IMR-90 (cell line): ENCODE measurements around the gene PKP4. TPM values are rescaled to one million over a fixed set of nuclear protein-coding genes. Genes with fewer than 3 reads are reported as not detected.

ENCODE experiments used
- ATAC-seq: fragments of 200-7000 bp; cut with Tn5 transposase; 2 replicates; pipeline ENCODE4 v1.9.1; 2020; ENCODE audit warnings: low read depth, mild to moderate bottlenecking, moderate library complexity
- BruUV-seq: library from RNA; stranded (reverse); fragments of 400-500 nt; replicated peaks from 2 replicates; lab custom pipeline; 2021; lab: Mats Ljungman, UMichigan
- CTCF ChIA-PET: fragments of 300-600 bp; formaldehyde crosslinking; extraction: SDS; loops from one replicate; lab custom pipeline; 2021; ENCODE audit warnings: antibody characterized with exemption; lab: Yijun Ruan, JAX
- POLR2A ChIA-PET: fragments of 300-600 bp; sonication (Branson Sonifier 250); formaldehyde crosslinking; loops from one replicate; lab custom pipeline; 2022; ENCODE audit warnings: antibody characterized with exemption; ENCODE audit not compliant: unreplicated experiment; lab: Charles Lee
- DNase-seq: peaks from one replicate; pipeline ENCODE4 v3.0.0; 2013
- H2AFZ ChIP-seq: replicated peaks from 2 replicates; pipeline ENCODE3; 2013; ENCODE audit warnings: low read length, mild to moderate bottlenecking; ENCODE audit not compliant: poor library complexity
- H2AK5ac ChIP-seq: 2 replicates; pipeline ENCODE4 v1.6.1; 2013; ENCODE audit warnings: low read depth, low read length, inconsistent platforms
- H2AK9ac ChIP-seq: replicated peaks from 2 replicates; pipeline ENCODE3; 2013; ENCODE audit warnings: mild to moderate bottlenecking, low read depth, low read length, moderate library complexity; ENCODE audit not compliant: poor library complexity
- H2BK120ac ChIP-seq: 2 replicates; pipeline ENCODE4 v1.6.1; 2013; ENCODE audit warnings: low read depth, low read length, inconsistent platforms
- H2BK15ac ChIP-seq: 3 replicates; pipeline ENCODE4 v1.6.1; 2013; ENCODE audit warnings: low read depth, low read length, inconsistent platforms
- H2BK20ac ChIP-seq: 2 replicates; pipeline ENCODE4 v1.6.1; 2013; ENCODE audit warnings: low read depth, mild to moderate bottlenecking, inconsistent platforms, low read length, moderate library complexity
- H2BK5ac ChIP-seq: 2 replicates; pipeline ENCODE4 v1.6.1; 2013; ENCODE audit warnings: mild to moderate bottlenecking, low read depth, low read length, inconsistent platforms; ENCODE audit not compliant: poor library complexity, severe bottlenecking
- H3K14ac ChIP-seq: replicated peaks from 2 replicates; pipeline ENCODE4 v1.6.1; 2013; ENCODE audit warnings: low read depth, low read length, inconsistent platforms
- H3K18ac ChIP-seq: 2 replicates; pipeline ENCODE4 v1.6.1; 2013; ENCODE audit warnings: low read depth, low read length, control low read depth
- H3K23ac ChIP-seq: 2 replicates; pipeline ENCODE4 v1.6.1; 2013; ENCODE audit warnings: low read depth, low read length, inconsistent platforms
- H3K27ac ChIP-seq: 2 replicates; pipeline ENCODE4 v1.5.1; 2013; ENCODE audit warnings: mild to moderate bottlenecking, control low read depth, low read length; ENCODE audit not compliant: insufficient read depth
- H3K27me3 ChIP-seq: 2 replicates; pipeline ENCODE4 v1.6.1; 2013; ENCODE audit warnings: low read length; ENCODE audit not compliant: control insufficient read depth, insufficient read depth
- H3K36me3 ChIP-seq: 2 replicates; pipeline ENCODE4 v1.6.1; 2013; ENCODE audit warnings: low read length, mixed read lengths; ENCODE audit not compliant: control insufficient read depth, insufficient read depth
- H3K4ac ChIP-seq: 2 replicates; pipeline ENCODE4 v1.6.1; 2013; ENCODE audit warnings: low read depth, low read length, inconsistent platforms
- H3K4me1 ChIP-seq: 2 replicates; pipeline ENCODE4 v1.6.1; 2013; ENCODE audit warnings: low read length, mixed read lengths; ENCODE audit not compliant: control insufficient read depth, insufficient read depth
- H3K4me2 ChIP-seq: 2 replicates; pipeline ENCODE4 v1.6.1; 2013; ENCODE audit warnings: low read depth, mild to moderate bottlenecking, control low read depth, low read length, moderate library complexity
- H3K4me3 ChIP-seq: 2 replicates; pipeline ENCODE4 v1.5.1; 2013; ENCODE audit warnings: low read depth, mild to moderate bottlenecking, control low read depth, low read length, moderate library complexity; ENCODE audit not compliant: insufficient read depth
- H3K56ac ChIP-seq: 2 replicates; pipeline ENCODE4 v1.6.1; 2013; ENCODE audit warnings: low read length, inconsistent platforms; ENCODE audit not compliant: insufficient read depth; ENCODE audit errors: extremely low read depth
- H3K79me1 ChIP-seq, 2 experiments: 2 replicates each; pipeline ENCODE4 v1.6.1; 2013; ENCODE audit warnings: low read length in 2 of 2, inconsistent platforms in 1 of 2, low read depth in 1 of 2
- H3K9ac ChIP-seq: 2 replicates; pipeline ENCODE4 v1.6.1; 2013; ENCODE audit warnings: low read depth, low read length, control low read depth
- H3K9me1 ChIP-seq: 2 replicates; pipeline ENCODE4 v1.6.1; 2013; ENCODE audit warnings: low read length, inconsistent platforms; ENCODE audit not compliant: insufficient read depth
- H3K9me3 ChIP-seq: 2 replicates; pipeline ENCODE4 v1.6.1; 2013; ENCODE audit warnings: low read length; ENCODE audit not compliant: control insufficient read depth, insufficient read depth
- H4K20me1 ChIP-seq: 2 replicates; pipeline ENCODE4 v1.6.1; 2013; ENCODE audit warnings: low read length, inconsistent platforms; ENCODE audit not compliant: insufficient read depth
- H4K5ac ChIP-seq: 2 replicates; pipeline ENCODE4 v1.6.1; 2013; ENCODE audit warnings: mild to moderate bottlenecking, low read depth, low read length, control low read depth
- H4K8ac ChIP-seq, 2 experiments: 2 replicates each; pipeline ENCODE4 v1.6.1; 2013; ENCODE audit warnings: low read depth in 2 of 2, low read length in 2 of 2, control low read depth in 1 of 2, inconsistent platforms in 1 of 2
- H4K91ac ChIP-seq: 2 replicates; pipeline ENCODE4 v1.6.1; 2013; ENCODE audit warnings: low read depth, low read length, inconsistent platforms; ENCODE audit not compliant: insufficient read depth
- CEBPB ChIP-seq: IDR thresholded peaks from 2 replicates; pipeline ENCODE4 v1.6.1; 2012; ENCODE audit warnings: low read depth, low read length, improper control_type of control experiment
- POLR2A ChIP-seq: IDR thresholded peaks from 2 replicates; pipeline ENCODE4 v1.6.1; 2012; ENCODE audit warnings: mild to moderate bottlenecking, low read depth, low read length
- WGBS, 2 experiments: methylation state at CpG; one replicate each; pipeline versions ENCODE4 v1.1.5 to v1.1.7; 2013; ENCODE audit warnings: missing lambda C conversion rate in 2 of 2; ENCODE audit not compliant: insufficient read length in 1 of 2; ENCODE audit errors: extremely low coverage in 2 of 2; 5-methylcytosine and 5-hydroxymethylcytosine counted together
- dilution Hi-C: fragments of 300-500 bp; cut with HindIII; formaldehyde crosslinking; loops from one replicate; pipeline ENCODE4 v1.14.3; 2018; ENCODE audit warnings: low sequenced_read_pairs; ENCODE audit not compliant: unreplicated experiment
- in situ Hi-C: fragments of 300-500 bp; cut with MboI; formaldehyde crosslinking; loops from 3 replicates; pipeline ENCODE4 v1.14.3; 2019; ENCODE audit warnings: low sequenced_read_pairs, inconsistent platforms, mixed read lengths
- intact Hi-C: fragments of 100-400 bp; cut with micrococcal nuclease; formaldehyde crosslinking; loops from 2 replicates; pipeline ENCODE4 v1.10.0; 2022
- polyA plus RNA-seq, 3 experiments: library from polyadenylated mRNA; depleted of rRNA; stranded (reverse); fragments of >200 nt; gene quantifications; 2 replicates each; pipeline ENCODE4 v1.2.3, GENCODE V29; 2012; ENCODE audit warnings: low replicate concordance in 1 of 3
- total RNA-seq: library from RNA; depleted of rRNA; stranded (reverse); fragments of >200 nt; gene quantifications from 2 replicates; pipeline ENCODE4 v1.2.3, GENCODE V29; 2012
- TF ChIP-seq, protein P1 (sequence below): fragments of 150-350 bp; IDR thresholded peaks from 2 replicates; pipeline ENCODE4 v1.6.1; 2016; ENCODE audit warnings: low read depth, mild to moderate bottlenecking, low read length, moderate library complexity, borderline replicate concordance
- TF ChIP-seq, protein P2 (sequence below): fragments of 150-350 bp; IDR thresholded peaks from 2 replicates; pipeline ENCODE4 v1.6.1; 2017; ENCODE audit warnings: mild to moderate bottlenecking, antibody characterized with exemption, low read length, low read depth

PKP4 gene
- total and polyA plus RNA-seq, 2 of the 4 experiments (the other 2 are of a cell fraction) = 20.1 to 37.8 TPM

DNA sequence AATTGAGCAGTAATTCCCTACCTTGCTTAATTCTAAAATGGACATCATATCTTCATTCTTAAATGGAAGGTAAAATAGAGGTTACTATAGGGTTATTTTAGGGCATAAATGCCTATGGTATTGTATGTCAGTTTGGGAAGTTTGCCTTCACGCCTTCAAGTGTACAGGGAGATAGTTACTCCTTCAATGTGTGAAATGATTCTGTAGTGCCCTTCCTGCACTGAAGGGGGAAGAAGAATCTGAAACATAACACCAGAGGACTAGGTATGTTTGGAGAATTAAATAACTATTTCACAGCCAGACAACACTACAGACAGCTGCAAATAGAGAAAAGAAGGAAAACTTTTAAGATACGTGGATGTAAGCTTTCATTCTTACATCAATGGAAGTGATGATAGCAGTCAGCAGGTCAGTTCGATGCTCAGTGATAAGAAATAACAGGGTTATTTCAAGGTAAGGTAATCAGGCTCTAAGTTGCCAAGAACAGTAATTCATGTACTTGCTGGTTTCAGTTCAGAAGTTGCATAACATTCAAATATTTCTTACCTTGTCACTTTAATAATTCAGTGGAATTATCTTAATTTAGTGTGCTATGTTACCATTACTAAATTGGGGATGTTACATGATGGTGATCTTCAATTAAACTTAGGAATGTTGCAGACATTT is 4.0 kb downstream of the PKP4 start:
- Histone ChIP-seq H3K36me3 (no peaks in the 10 kb centered on the region), H3K4me3 (no peak overlapping the region), H2BK20ac (no peak overlapping the region), H4K91ac (no peak overlapping the region), H3K27me3 (no peaks in the 10 kb centered on the region), H3K14ac (no peak overlapping the region), H2BK5ac (no peak overlapping the region), H3K79me1 (peaks cover 16 to 56% of the 10 kb centered on the region in 2 experiments), H4K8ac (no peak overlapping the region), H2AFZ (no peak overlapping the region), H3K27ac (no peak overlapping the region), H3K9ac (no peak overlapping the region), H2AK5ac (no peak overlapping the region), H3K4ac (no peak overlapping the region), H2BK120ac (no peak overlapping the region), H2AK9ac (no peak overlapping the region), H4K20me1 (peaks cover 33% of the 10 kb centered on the region), H3K9me3 (no peaks in the 10 kb centered on the region), H3K23ac (no peak overlapping the region; the same call in 1 of the 2 replicates), H3K56ac (no peak overlapping the region), H3K18ac (no peak overlapping the region), H3K4me1 (peaks cover 2% of the 10 kb centered on the region), H3K9me1 (peaks cover 8% of the 10 kb centered on the region; the same call in 1 of the 2 replicates), H4K5ac (no peak overlapping the region), H3K4me2 (no peak overlapping the region), H2BK15ac (no peak overlapping the region)
- TF ChIP-seq, protein P1, sequence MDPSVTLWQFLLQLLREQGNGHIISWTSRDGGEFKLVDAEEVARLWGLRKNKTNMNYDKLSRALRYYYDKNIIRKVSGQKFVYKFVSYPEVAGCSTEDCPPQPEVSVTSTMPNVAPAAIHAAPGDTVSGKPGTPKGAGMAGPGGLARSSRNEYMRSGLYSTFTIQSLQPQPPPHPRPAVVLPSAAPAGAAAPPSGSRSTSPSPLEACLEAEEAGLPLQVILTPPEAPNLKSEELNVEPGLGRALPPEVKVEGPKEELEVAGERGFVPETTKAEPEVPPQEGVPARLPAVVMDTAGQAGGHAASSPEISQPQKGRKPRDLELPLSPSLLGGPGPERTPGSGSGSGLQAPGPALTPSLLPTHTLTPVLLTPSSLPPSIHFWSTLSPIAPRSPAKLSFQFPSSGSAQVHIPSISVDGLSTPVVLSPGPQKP = no peak
- TF ChIP-seq, protein P2, sequence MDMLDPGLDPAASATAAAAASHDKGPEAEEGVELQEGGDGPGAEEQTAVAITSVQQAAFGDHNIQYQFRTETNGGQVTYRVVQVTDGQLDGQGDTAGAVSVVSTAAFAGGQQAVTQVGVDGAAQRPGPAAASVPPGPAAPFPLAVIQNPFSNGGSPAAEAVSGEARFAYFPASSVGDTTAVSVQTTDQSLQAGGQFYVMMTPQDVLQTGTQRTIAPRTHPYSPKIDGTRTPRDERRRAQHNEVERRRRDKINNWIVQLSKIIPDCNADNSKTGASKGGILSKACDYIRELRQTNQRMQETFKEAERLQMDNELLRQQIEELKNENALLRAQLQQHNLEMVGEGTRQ = no peak
- no peak for TF ChIP-seq POLR2A
- 0 out of 2 replicates have a peak, but pooled peaks have one; percentile 7 for TF ChIP-seq CEBPB
- no peak for DNase-seq
- no peak for ATAC-seq
- ChIA-PET CTCF (no interaction called here), POLR2A (no interaction called here)
- in situ Hi-C loops = no loop called here
- intact Hi-C loops = no loop called here
- dilution Hi-C loops = no loop called here
- no TSS peak for BruUV-seq
- no CpG with 5 or more reads among the region's 3 CpGs for WGBS, 2 experiments
